Smooth muscle cell (in vitro differentiated cells): ENCODE measurements around the gene RAB11FIP4. TPM values are rescaled to one million over a fixed set of nuclear protein-coding genes. Genes with fewer than 3 reads are reported as not detected.

Source experiments
- DNase-seq: peaks from one replicate; lab custom pipeline; 2025; ENCODE audit not compliant: unreplicated experiment; lab: John Stamatoyannopoulos, UW
- H2AFZ ChIP-seq: fragments of 200-600 bp; sonication (generic); 2 replicates; pipeline ENCODE4 v1.6.0; 2016; ENCODE audit warnings: antibody characterized with exemption, low read depth, mild to moderate bottlenecking
- H3F3A ChIP-seq: fragments of 200-600 bp; sonication (generic); 2 replicates; pipeline ENCODE4 v1.6.0; 2017; ENCODE audit warnings: antibody characterized with exemption, low read depth
- H3K27ac ChIP-seq: fragments of 200-600 bp; sonication (generic); 2 replicates; pipeline ENCODE4 v1.5.1; 2016; ENCODE audit warnings: low read depth, mild to moderate bottlenecking
- H3K27me3 ChIP-seq: fragments of 200-600 bp; sonication (generic); 2 replicates; pipeline ENCODE4 v1.6.1; 2016; ENCODE audit warnings: low read depth, mild to moderate bottlenecking
- H3K36me3 ChIP-seq: fragments of 200-600 bp; sonication (generic); 2 replicates; pipeline ENCODE4 v1.5.1; 2016; ENCODE audit warnings: low read depth
- H3K4me1 ChIP-seq: fragments of 200-600 bp; sonication (generic); 2 replicates; pipeline ENCODE4 v1.5.1; 2016; ENCODE audit warnings: low read depth
- H3K4me2 ChIP-seq: fragments of 200-600 bp; sonication (generic); 2 replicates; pipeline ENCODE4 v1.6.0; 2016; ENCODE audit warnings: mild to moderate bottlenecking
- H3K4me3 ChIP-seq: fragments of 200-600 bp; sonication (generic); 2 replicates; pipeline ENCODE4 v1.5.1; 2016; ENCODE audit warnings: mild to moderate bottlenecking
- H3K79me2 ChIP-seq: fragments of 200-600 bp; sonication (generic); 2 replicates; pipeline ENCODE4 v1.6.0; 2016; ENCODE audit warnings: low read depth, mild to moderate bottlenecking
- H3K9ac ChIP-seq: fragments of 200-600 bp; sonication (generic); 2 replicates; pipeline ENCODE4 v1.6.0; 2016; ENCODE audit warnings: low read depth
- H3K9me3 ChIP-seq: fragments of 200-600 bp; sonication (generic); replicated peaks from 2 replicates; pipeline ENCODE4 v1.5.1; 2016; ENCODE audit warnings: low read depth
- H4K20me1 ChIP-seq: fragments of 200-600 bp; sonication (generic); 2 replicates; pipeline ENCODE4 v1.6.0; 2016; ENCODE audit warnings: low read depth
- WGBS: methylation state at CpG from one replicate; pipeline ENCODE4 v1.1.7; 2016; ENCODE audit warnings: low lambda C conversion rate; 5-methylcytosine and 5-hydroxymethylcytosine counted together
- polyA plus RNA-seq: library from polyadenylated mRNA; unstranded; fragments of >200 nt; fragmentation: Nextera tagmentation; extraction: Ambion mirVana; gene quantifications from 2 replicates; pipeline ENCODE4 v1.2.1, GENCODE V29; 2016
- total RNA-seq: library from RNA; depleted of rRNA; stranded (reverse); fragments of >200 nt; gene quantifications from 2 replicates; pipeline ENCODE4 v1.2.3, GENCODE V29; 2014
- TF ChIP-seq, protein P1 (sequence below): fragments of 200-600 bp; sonication (generic); IDR thresholded peaks from 2 replicates; pipeline ENCODE4 v1.5.1; 2017; ENCODE audit warnings: borderline replicate concordance, mild to moderate bottlenecking, antibody characterized with exemption; ENCODE audit not compliant: insufficient read depth, poor library complexity, severe bottlenecking

The RAB11FIP4 gene
- total and polyA plus RNA-seq, 2 experiments from 2014 or later: 0.42 to 2.9 TPM

DNA sequence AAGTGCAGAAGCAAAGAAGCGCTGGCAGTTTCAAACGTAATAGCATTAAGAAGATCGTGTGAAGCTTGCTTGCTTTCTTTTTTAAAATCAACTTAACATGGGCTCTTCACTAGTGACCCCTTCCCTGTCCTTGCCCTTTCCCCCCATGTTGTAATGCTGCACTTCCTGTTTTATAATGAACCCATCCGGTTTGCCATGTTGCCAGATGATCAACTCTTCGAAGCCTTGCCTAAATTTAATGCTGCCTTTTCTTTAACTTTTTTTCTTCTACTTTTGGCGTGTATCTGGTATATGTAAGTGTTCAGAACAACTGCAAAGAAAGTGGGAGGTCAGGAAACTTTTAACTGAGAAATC, 17.4 kb upstream of the RAB11FIP4 start:
- no peak overlapping the region for H3K9ac ChIP-seq
- no peaks in the 10 kb centered on the region for H4K20me1 ChIP-seq
- 97% methylated on average over 6 of the region's 6 CpGs for WGBS
- no peak overlapping the region for H2AFZ ChIP-seq
- H3K4me1 ChIP-seq: no peaks in the 10 kb centered on the region
- H3K79me2 ChIP-seq: no peaks in the 10 kb centered on the region
- H3K4me2 ChIP-seq: no peak overlapping the region
- no peaks in the 10 kb centered on the region for H3K36me3 ChIP-seq
- H3K27ac ChIP-seq: no peak overlapping the region
- no peaks in the 10 kb centered on the region for H3K27me3 ChIP-seq
- H3K4me3 ChIP-seq: no peak overlapping the region
- DNase-seq: no peak
- H3F3A ChIP-seq: peaks cover 4% of the 10 kb centered on the region
- no peaks in the 10 kb centered on the region for H3K9me3 ChIP-seq
- TF ChIP-seq, protein P1, sequence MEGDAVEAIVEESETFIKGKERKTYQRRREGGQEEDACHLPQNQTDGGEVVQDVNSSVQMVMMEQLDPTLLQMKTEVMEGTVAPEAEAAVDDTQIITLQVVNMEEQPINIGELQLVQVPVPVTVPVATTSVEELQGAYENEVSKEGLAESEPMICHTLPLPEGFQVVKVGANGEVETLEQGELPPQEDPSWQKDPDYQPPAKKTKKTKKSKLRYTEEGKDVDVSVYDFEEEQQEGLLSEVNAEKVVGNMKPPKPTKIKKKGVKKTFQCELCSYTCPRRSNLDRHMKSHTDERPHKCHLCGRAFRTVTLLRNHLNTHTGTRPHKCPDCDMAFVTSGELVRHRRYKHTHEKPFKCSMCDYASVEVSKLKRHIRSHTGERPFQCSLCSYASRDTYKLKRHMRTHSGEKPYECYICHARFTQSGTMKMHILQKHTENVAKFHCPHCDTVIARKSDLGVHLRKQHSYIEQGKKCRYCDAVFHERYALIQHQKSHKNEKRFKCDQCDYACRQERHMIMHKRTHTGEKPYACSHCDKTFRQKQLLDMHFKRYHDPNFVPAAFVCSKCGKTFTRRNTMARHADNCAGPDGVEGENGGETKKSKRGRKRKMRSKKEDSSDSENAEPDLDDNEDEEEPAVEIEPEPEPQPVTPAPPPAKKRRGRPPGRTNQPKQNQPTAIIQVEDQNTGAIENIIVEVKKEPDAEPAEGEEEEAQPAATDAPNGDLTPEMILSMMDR: no peak

DNA sequence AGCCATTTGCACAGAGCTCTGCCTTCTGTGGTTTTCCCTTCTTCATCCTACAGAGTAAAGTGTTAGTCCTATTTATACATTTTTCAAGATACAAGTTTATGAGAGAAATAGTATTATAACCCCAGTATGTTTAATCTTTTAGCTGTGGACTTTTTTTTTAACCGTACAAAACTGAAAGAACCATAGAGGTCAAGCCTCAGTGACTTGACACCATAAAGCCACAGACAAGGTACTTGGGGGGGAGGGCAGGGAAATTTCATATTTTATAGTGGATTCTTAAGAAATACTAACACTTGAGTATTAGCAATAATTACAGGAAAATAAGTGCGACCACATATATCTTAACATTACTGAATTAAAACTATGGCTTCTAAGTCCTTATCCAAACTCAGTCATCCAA, 17.0 kb upstream of the RAB11FIP4 start:
- H3K36me3 ChIP-seq: no peaks in the 10 kb centered on the region
- no peaks in the 10 kb centered on the region for H4K20me1 ChIP-seq
- no peaks in the 10 kb centered on the region for H3K79me2 ChIP-seq
- no peaks in the 10 kb centered on the region for H3K4me1 ChIP-seq
- TF ChIP-seq, protein P1: no peak
- H3K9ac ChIP-seq: no peak overlapping the region
- no peak overlapping the region for H3K4me3 ChIP-seq
- no peak for DNase-seq
- peaks cover 4% of the 10 kb centered on the region for H3F3A ChIP-seq
- no peak overlapping the region for H2AFZ ChIP-seq
- no peak overlapping the region for H3K27ac ChIP-seq
- H3K9me3 ChIP-seq: no peaks in the 10 kb centered on the region
- 96% methylated on average over 2 of the region's 2 CpGs for WGBS
- H3K4me2 ChIP-seq: no peak overlapping the region
- H3K27me3 ChIP-seq: no peaks in the 10 kb centered on the region

DNA sequence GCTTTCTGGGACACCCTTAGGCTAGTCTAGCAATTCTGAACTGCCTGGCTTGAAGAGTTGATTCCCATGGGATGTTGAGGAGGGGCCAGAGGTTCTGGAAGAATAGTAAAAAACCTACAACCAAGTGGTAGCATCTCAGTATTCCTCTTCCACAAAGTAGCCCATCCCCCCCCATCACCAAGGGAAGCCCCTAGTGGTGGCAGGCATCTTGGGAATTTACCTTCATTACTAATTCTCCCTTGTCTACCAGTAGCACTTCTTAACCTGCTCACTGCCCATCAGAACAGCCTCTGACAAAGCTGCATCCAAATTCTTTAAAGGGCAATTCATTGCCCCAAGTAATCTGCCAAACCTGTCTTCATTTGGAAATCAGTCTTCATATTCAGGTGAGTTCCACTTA, 12.8 kb upstream of the RAB11FIP4 start:
- Histone ChIP-seq H3K9ac (no peak overlapping the region), H3K79me2 (no peaks in the 10 kb centered on the region), H3K9me3 (no peaks in the 10 kb centered on the region), H3K36me3 (no peaks in the 10 kb centered on the region), H3K4me2 (no peak overlapping the region), H3K4me1 (no peaks in the 10 kb centered on the region), H3K4me3 (no peak overlapping the region), H2AFZ (no peak overlapping the region), H3K27ac (no peak overlapping the region), H3K27me3 (no peaks in the 10 kb centered on the region), H4K20me1 (no peaks in the 10 kb centered on the region), H3F3A (no peaks in the 10 kb centered on the region)
- no peak for DNase-seq
- TF ChIP-seq, protein P1: no peak

GRCh38 chr17:31379597-31380205, 11.8 kb upstream of the RAB11FIP4 start:
- Histone ChIP-seq H3K9me3 (no peaks in the 10 kb centered on the region), H3K27ac (no peak overlapping the region), H2AFZ (no peak overlapping the region), H3K4me1 (no peaks in the 10 kb centered on the region), H3K4me3 (no peak overlapping the region), H3K9ac (no peak overlapping the region), H3F3A (no peaks in the 10 kb centered on the region), H3K36me3 (no peaks in the 10 kb centered on the region), H3K27me3 (no peaks in the 10 kb centered on the region), H3K79me2 (no peaks in the 10 kb centered on the region), H4K20me1 (no peaks in the 10 kb centered on the region), H3K4me2 (no peak overlapping the region)
- DNase-seq: no peak
- WGBS: 97% methylated on average over 1 of the region's 1 CpG
- TF ChIP-seq, protein P1: no peak
